ENCODE measurements around the gene WAC. TPM values are rescaled to one million over a fixed set of nuclear protein-coding genes. Genes with fewer than 3 reads are reported as not detected.
"Not testable (repeated sequence)": the region's sequence is repeated elsewhere in the genome, so short reads cannot be mapped to it uniquely, and the experiment has no call there.

The WAC gene
- total RNA-seq, 1 donor from 2014 or later: 148 TPM

- DNase-seq (ENCODE audit: low spot score) (no peak), ATAC-seq (no peak)
Measured at GRCh38 chr10:28638392-28638791, 105.5 kb downstream of the WAC start.

GRCh38 chr10:28640551-28640950 lies 107.6 kb downstream of the WAC start:
- no peak for ATAC-seq
- intact Hi-C loops (cut with DNase I): no loop called here
- DNase-seq (ENCODE audit: low spot score): no peak

More at GRCh38 chr10:28638392-28638791, 105.5 kb downstream of the WAC start:
- intact Hi-C loops (cut with DNase I): no loop called here

GRCh38 chr10:28644647-28645046 lies 111.7 kb downstream of the WAC start:
- ATAC-seq: no peak
- no peak for DNase-seq (ENCODE audit: low spot score)
- intact Hi-C loops (cut with DNase I): no loop called here

GRCh38 chr10:28652106-28652505 lies 119.2 kb downstream of the WAC start:
- intact Hi-C loops (cut with DNase I): no loop called here
- ATAC-seq (no peak), DNase-seq (ENCODE audit: low spot score) (no peak)

GRCh38 chr10:28652703-28653102 lies 119.8 kb downstream of the WAC start:
- intact Hi-C loops (cut with DNase I): no loop called here
- DNase-seq (ENCODE audit: low spot score) (no peak), ATAC-seq (no peak)

GRCh38 chr10:28658824-28659223 lies 125.9 kb downstream of the WAC start:
- ATAC-seq; DNase-seq (ENCODE audit: low spot score); intact Hi-C loops (cut with DNase I): not testable (repeated sequence)

GRCh38 chr10:28661035-28661434 lies 128.1 kb downstream of the WAC start:
- no peak for DNase-seq (ENCODE audit: low spot score)
- intact Hi-C loops (cut with DNase I): loop anchor here (5.0 kb wide), 1 partner anchor 641 kb away; no protein-coding TSS in a partner anchor
- peak; percentile 38 for ATAC-seq

GRCh38 chr10:28663576-28664368 lies 130.9 kb downstream of the WAC start:
- ATAC-seq (peak; percentile 94), DNase-seq (ENCODE audit: low spot score) (peak; percentile 90)
- intact Hi-C loops (cut with DNase I): loop anchor here (5.0 kb wide), 1 partner anchor 639 kb away; no protein-coding TSS in a partner anchor

- peak; percentile 45 for ATAC-seq
- no peak for DNase-seq (ENCODE audit: low spot score)
- intact Hi-C loops (cut with DNase I): loop anchor here (5.0 kb wide), 1 partner anchor 638 kb away; no protein-coding TSS in a partner anchor
Measured at GRCh38 chr10:28664369-28664740, 131.4 kb downstream of the WAC start.

GRCh38 chr10:28666751-28667467 lies 134.0 kb downstream of the WAC start:
- no peak for DNase-seq (ENCODE audit: low spot score)
- intact Hi-C loops (cut with DNase I): no loop called here
- no peak for ATAC-seq

- ATAC-seq: peak; percentile 90
- DNase-seq (ENCODE audit: low spot score): peak; percentile 74
- intact Hi-C loops (cut with DNase I): no loop called here
Measured at GRCh38 chr10:28668363-28669226, 135.7 kb downstream of the WAC start.

GRCh38 chr10:28669227-28670173 lies 136.6 kb downstream of the WAC start:
- intact Hi-C loops (cut with DNase I): no loop called here
- ATAC-seq: no peak
- DNase-seq (ENCODE audit: low spot score): no peak

Other genes starting within 250 kb of the WAC start
- gene MPP7, start 230.1 kb upstream of the WAC start, total RNA-seq: 7.8 TPM
- gene BAMBI, start 144.4 kb downstream of the WAC start, total RNA-seq: 15.6 TPM

All from sciatic nerve (tissue), 2 donors.